Ovary (tissue), 10 donors: ENCODE results near the gene PTHLH. TPM values are rescaled to one million over a fixed set of nuclear protein-coding genes. Genes with fewer than 3 reads are reported as not detected.

ENCODE experiments used
- DNase-seq, 5 donors: peaks; one replicate each; pipeline ENCODE4 v3.0.0-alpha.2; 2019 to 2020
- H3K27ac ChIP-seq, 2 donors: fragments of 200-600 bp; one replicate each; pipeline versions ENCODE4 v1.5.1 to v1.8.0; 2019 to 2022
- H3K27me3 ChIP-seq: fragments of 200-600 bp; one replicate; pipeline ENCODE4 v1.8.0; 2022
- H3K36me3 ChIP-seq: fragments of 200-600 bp; sonication (generic); one replicate; pipeline ENCODE4 v1.5.1; 2019
- H3K4me1 ChIP-seq: one replicate; pipeline ENCODE4 v1.8.1; 2013; ENCODE audit warnings: mild to moderate bottlenecking, moderate library complexity; ENCODE audit not compliant: insufficient read depth
- H3K4me3 ChIP-seq: fragments of 200-600 bp; sonication (generic); one replicate; pipeline ENCODE4 v1.5.1; 2017
- H3K9me3 ChIP-seq, 2 donors: fragments of 200-600 bp in 1 of 2; sonication (generic) in 1 of 2; one replicate each; pipeline versions ENCODE4 v1.5.1 to v1.8.1; 2013 to 2019; ENCODE audit warnings: mild to moderate bottlenecking in 1 of 2, moderate library complexity in 1 of 2
- CTCF ChIP-seq, 3 donors: fragments of 450-650 bp in 2 of 3; fragments of 200-600 bp in 1 of 3; IDR thresholded peaks; one replicate each; pipeline versions ENCODE4 v1.5.1 to v1.8.0; 2016 to 2022; ENCODE audit warnings: antibody characterized with exemption in 3 of 3, mild to moderate bottlenecking in 1 of 3
- EP300 ChIP-seq: sonication (generic); formaldehyde crosslinking; IDR thresholded peaks from one replicate; pipeline ENCODE4 v1.6.1; 2017; ENCODE audit warnings: antibody characterized with exemption
- POLR2A ChIP-seq: fragments of 450-650 bp; IDR thresholded peaks from one replicate; pipeline ENCODE4 v1.6.1; 2017; ENCODE audit warnings: antibody characterized with exemption, mild to moderate bottlenecking, moderate library complexity
- WGBS, 3 donors: extraction: QIAGEN DNeasy Blood & Tissue Kit in 1 of 3; methylation state at CpG; one replicate each; pipeline versions ENCODE4 v1.1.5 to v1.1.7; 2013 to 2017; 5-methylcytosine and 5-hydroxymethylcytosine counted together
- intact Hi-C, 4 donors: fragments of 100-400 bp; cut with DNase I; formaldehyde crosslinking; loops; one replicate each; pipeline versions ENCODE4 v1.11.0 to v1.15.1; 2022 to 2023
- long read RNA-seq, 3 donors: library from polyadenylated mRNA in 2 of 3; unstranded in 2 of 3; transcript quantifications; one replicate each; pipeline ENCODE4 v2.0.0 and lab custom pipeline, GENCODE V29; 2021 to 2026
- polyA plus RNA-seq, 2 donors: library from polyadenylated mRNA; stranded (reverse); fragments of 200-250 nt in 1 of 2; fragments of 350-450 nt in 1 of 2; fragmentation: Illumina TruSeq in 1 of 2; extraction: RNeasy Lipid Tissue Mini Kit (QIAGEN cat#74804) in 1 of 2; gene quantifications; one replicate each; pipeline ENCODE4 v1.2.3, GENCODE V29; 2013 to 2014
- total RNA-seq, 7 donors: library from RNA; depleted of rRNA in 2 of 7; stranded (reverse); fragments of >200 nt in 2 of 7; fragmentation: NEBNext Ultra II Directional in 3 of 7; extraction: Animal tissue kit (Norgen Biotek cat#: 25700) in 3 of 7; gene quantifications; one replicate each; pipeline versions ENCODE4 v1.1.0 to v1.2.4, GENCODE V29; 2016 to 2023
- donor health status: DM: no; HTN: no; CAD: no; lungs with moderate emphysema.
- donor health status: DM: no; HTN: no; CAD: no.
- donor health status: Bipolar disorder and iron deficiency.
- donor health status: DM: yes; HTN: yes; CAD: no.
- donor health status: DM: no; HTN: no; CAD: no.
- donor health status: DM: yes; HTN: yes; CAD: no.

Gene PTHLH
- total RNA-seq (1 to 10 TPM in 3 of 7 donors, under 1 TPM in 4; 0.50 to 4.3 (median 0.72) TPM), polyA plus RNA-seq (1 to 10 TPM in 1 of 2 donors, under 1 TPM in 1; 0.77 to 2.7 TPM)
- long read RNA-seq, donor 1, partial matches to known transcripts, result 1 of 1 reads
- long read RNA-seq, donor 1, other reads (novel, unspliced or antisense), result 0 of 1 reads
- long read RNA-seq, donor 2, partial matches to known transcripts, result 0 of 3 reads
- long read RNA-seq, donor 2, other reads (novel, unspliced or antisense), result 0 of 3 reads
- long read RNA-seq, donor 3, result 0 reads

- Histone ChIP-seq H3K27ac (no peak within 1 kb of the TSS), H3K27me3 (no peaks in the 10 kb centered on the region), H3K4me3 (no peak within 1 kb of the TSS), H3K4me1 (peaks cover 1% of the 10 kb centered on the region), H3K36me3 (no peaks in the 10 kb centered on the region), H3K9me3 (no peaks in the 10 kb centered on the region)
- DNase-seq, result no peak
- intact Hi-C loops, result loop anchor here in 1 of 4 donors (5.0 kb wide), 1 partner anchor 940 kb away; no protein-coding TSS in a partner anchor
- TF ChIP-seq EP300 (no peak), POLR2A (no peak), CTCF (IDR thresholded peaks at IDR 0.05) (no peak)
- 57 to 75% (median 71%) methylated on average over 2 of the region's 2 CpGs for WGBS, 3 donors
Measured at GRCh38 chr12:27972721-27973120, at the start of gene PTHLH. PTHLH (minus strand) TSS chr12:27972733; CDS start chr12:27969494, 3,239 bp downstream.

GRCh38 chr12:28021704-28022103 lies 49.2 kb upstream of the PTHLH start:
- no peak overlapping the region for H3K4me3 ChIP-seq
- H3K27me3 ChIP-seq, result no peaks in the 10 kb centered on the region
- no peaks in the 10 kb centered on the region for H3K4me1 ChIP-seq
- intact Hi-C loops, result no loop called here
- H3K27ac ChIP-seq, result no peak overlapping the region
- no peaks in the 10 kb centered on the region for H3K9me3 ChIP-seq
- 72 to 87% (median 74%) methylated on average over 4 of the region's 4 CpGs for WGBS, 3 donors
- no peak for DNase-seq
- TF ChIP-seq POLR2A (no peak), EP300 (no peak), CTCF (IDR thresholded peaks at IDR 0.05) (no peak)
- no peaks in the 10 kb centered on the region for H3K36me3 ChIP-seq

GRCh38 chr12:28017873-28018255 lies 45.3 kb upstream of the PTHLH start:
- Histone ChIP-seq H3K4me1 (no peaks in the 10 kb centered on the region), H3K27me3 (no peaks in the 10 kb centered on the region), H3K27ac (no peak overlapping the region), H3K9me3 (no peaks in the 10 kb centered on the region), H3K4me3 (no peak overlapping the region), H3K36me3 (no peaks in the 10 kb centered on the region)
- DNase-seq, result no peak
- WGBS, 3 donors, result 88 to 96% (median 91%) methylated on average over 1 of the region's 1 CpG
- TF ChIP-seq POLR2A (no peak), CTCF (IDR thresholded peaks at IDR 0.05) (no peak), EP300 (no peak)
- intact Hi-C loops, result no loop called here

- no peaks in the 10 kb centered on the region for H3K4me1 ChIP-seq
- H3K36me3 ChIP-seq, result no peaks in the 10 kb centered on the region
- H3K9me3 ChIP-seq, result no peaks in the 10 kb centered on the region
- WGBS, 3 donors, result 76 to 86% (median 85%) methylated on average over 4 of the region's 4 CpGs
- intact Hi-C loops, result no loop called here
- no peak overlapping the region for H3K4me3 ChIP-seq
- no peaks in the 10 kb centered on the region for H3K27me3 ChIP-seq
- TF ChIP-seq POLR2A (no peak), EP300 (no peak), CTCF (IDR thresholded peaks at IDR 0.05) (no peak)
- no peak for DNase-seq
- no peak overlapping the region for H3K27ac ChIP-seq
Measured at GRCh38 chr12:28017126-28017872, 44.8 kb upstream of the PTHLH start.
